SKM-1 treated with dmso at 0.1 percent for 144 hours (cell line): Measurements from ENCODE around the gene STIM1.
A peak's percentile ranks its signal among the peaks of the same experiment; 100 is the strongest.
"Not testable (repeated sequence)": the region's sequence is repeated elsewhere in the genome, so short reads cannot be mapped to it uniquely, and the experiment has no call there.

ENCODE experiments used
- DNase-seq: peaks from one replicate; lab custom pipeline; 2025; ENCODE audit not compliant: unreplicated experiment; lab: John Stamatoyannopoulos, UW

Gene STIM1

DNA sequence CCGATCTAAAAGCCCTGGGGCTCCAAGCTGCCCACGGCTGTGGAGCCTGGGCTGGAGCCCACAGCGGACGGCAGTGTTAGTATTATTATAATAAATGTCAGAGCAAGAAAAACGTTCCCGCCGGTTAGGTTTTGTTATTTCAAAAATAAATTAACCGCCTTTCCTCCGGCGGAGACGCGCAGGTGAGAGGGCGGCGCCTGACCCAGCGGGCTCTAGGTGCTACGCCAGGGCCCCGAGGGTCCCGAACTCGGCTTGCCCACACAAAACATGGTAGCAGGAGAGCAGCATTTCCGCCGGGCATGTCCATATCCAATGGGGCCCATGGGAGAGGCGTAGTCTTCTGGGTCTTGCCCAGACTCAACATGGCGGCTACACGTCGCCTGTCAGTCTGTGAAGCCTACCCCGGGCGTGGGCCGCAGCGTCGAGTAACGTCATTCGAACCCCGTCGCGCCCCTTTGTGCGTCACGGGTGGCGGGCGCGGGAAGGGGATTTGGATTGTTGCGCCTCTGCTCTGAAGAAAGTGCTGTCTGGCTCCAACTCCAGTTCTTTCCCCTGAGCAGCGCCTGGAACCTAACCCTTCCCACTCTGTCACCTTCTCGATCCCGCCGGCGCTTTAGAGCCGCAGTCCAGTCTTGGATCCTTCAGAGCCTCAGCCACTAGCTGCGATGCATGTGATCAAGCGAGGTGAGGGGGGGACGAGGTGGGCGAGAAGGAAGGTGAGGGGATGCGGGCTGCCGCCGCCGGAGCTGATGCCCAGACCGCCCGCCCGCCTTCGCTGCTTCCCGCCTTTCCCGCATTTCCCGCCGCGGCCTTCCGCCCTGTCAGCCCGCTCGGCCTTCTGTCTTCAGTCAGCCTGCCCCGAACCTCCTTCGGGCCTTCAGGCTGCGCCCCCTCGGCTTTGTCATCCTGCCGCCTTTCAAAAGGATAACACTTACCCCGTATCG, 239.2 kb downstream of the STIM1 start, which contains the start of gene RRM1:
Gene RRM1, plus strand, starts transcription at position 452 of the 944 bp plus-strand sequence. Its CDS starts 214 bp downstream, at position 666.
- DNase-seq, result peak; percentile 85

DNA sequence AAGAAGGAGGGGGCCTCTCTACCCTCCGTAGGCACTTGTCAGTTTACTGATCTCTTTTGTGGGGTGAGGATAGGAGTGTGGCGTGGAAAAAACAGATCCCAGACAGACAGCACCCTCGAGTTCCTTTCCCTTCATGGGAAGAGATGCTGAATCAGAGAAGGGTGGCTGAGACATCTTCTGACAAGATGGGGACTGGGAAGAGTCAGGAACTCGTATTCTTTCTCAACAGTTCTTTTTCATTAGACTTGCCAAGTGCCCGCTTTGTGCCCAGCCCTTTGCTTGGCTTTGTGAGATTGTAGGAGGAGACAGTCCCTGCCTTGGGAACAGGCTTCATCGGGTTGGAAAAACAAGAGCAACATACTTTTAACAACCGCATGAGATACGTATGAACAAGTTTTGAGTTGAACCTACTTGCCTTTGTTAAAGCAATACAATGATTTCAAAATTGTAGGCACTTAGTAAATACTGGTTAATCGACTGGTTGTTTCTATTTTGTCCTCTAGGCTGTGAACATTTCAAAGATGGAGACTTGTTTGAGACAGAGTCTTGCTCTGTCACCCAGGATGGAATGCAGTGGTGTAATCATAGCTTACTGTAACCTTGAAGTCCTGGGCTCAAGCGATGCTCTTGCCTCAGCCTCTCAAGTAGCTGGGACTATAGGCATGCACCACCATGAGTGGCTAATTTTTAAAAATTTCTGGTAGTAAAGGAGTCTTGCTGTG, 240.2 kb downstream of the STIM1 start:
- no peak for DNase-seq

DNA sequence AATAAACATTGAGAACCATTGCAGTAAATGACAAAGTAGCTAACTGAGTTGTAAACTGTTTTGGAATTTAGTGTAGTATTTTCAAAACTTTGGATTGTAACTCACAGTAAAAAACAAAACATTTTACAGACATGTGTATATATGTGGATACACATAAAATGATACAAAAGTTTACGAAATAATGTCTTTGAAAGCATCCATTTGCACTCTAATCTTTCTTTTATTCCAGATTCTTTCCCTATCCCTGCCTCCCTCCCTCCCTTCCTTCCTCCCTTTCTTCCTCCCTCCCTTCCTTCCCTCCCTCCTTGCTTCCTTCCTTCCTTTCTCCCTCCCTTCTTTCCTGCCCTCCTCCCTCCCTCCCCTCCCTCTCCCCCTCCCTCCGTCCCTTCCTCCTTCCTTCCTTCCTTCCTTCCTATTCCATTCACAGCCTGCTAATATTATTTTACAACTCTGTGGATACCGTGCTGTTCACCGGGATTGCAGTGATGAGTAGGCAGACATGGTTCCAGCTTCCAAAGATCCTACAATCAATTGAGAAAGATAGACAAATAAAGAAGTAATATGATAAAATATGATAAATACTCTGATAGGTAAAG, 242.7 kb downstream of the STIM1 start:
- DNase-seq, result no peak

GRCh38 chr11:4102711-4103110, 247.2 kb downstream of the STIM1 start:
- DNase-seq, result peak; percentile 35

DNA sequence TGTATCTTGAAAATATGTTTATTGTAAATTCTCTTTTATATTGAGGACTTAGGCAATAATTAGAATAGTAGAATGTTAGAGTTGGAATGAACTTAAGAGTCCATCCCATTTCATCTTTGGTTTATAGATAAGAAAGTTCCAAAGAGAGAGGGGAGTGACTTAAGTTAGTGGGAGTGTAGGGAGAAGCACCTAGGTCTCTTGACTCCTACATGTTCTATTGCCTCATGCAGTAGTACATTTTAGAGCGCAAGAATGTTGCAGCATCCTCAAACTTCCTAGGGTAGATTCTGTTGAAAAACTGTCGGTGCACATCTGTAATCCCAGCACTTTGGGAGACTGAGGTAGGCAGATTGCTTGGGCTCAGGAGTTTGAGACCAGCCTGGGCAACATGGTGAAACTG, 247.8 kb downstream of the STIM1 start:
- DNase-seq, result no peak

GRCh38 chr11:4105916-4106315, 250.5 kb downstream of the STIM1 start:
- DNase-seq, result no peak

DNA sequence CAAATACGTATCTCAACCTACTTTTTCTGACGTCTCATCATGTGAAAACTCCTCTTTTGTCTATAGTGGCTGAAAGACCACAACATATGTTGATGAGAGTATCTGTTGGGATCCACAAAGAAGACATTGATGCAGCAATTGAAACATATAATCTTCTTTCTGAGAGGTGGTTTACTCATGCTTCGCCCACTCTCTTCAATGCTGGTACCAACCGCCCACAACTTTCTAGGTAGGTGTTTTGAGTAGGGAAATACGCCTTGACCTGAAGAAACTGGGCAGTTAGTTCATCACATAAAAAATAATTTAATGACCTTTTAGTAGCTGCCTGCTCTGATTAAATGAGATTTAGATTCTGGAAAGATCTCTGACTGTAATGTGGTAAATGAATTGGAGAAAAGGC, 256.4 kb downstream of the STIM1 start:
- no peak for DNase-seq

- DNase-seq, result no peak
These were observed 259.7 kb downstream of the STIM1 start for GRCh38 chr11:4115128-4115527.

GRCh38 chr11:4118107-4118506, 262.6 kb downstream of the STIM1 start:
- DNase-seq, result no peak

GRCh38 chr11:4123218-4123617, 267.8 kb downstream of the STIM1 start:
- no peak for DNase-seq

GRCh38 chr11:4125141-4125540, 269.7 kb downstream of the STIM1 start:
- no peak for DNase-seq

- no peak for DNase-seq
These were observed 271.9 kb downstream of the STIM1 start for GRCh38 chr11:4127357-4127756.

GRCh38 chr11:4130219-4130618, 274.8 kb downstream of the STIM1 start:
- not testable (repeated sequence) for DNase-seq

GRCh38 chr11:4134806-4135205, 279.3 kb downstream of the STIM1 start:
- no peak for DNase-seq

DNA sequence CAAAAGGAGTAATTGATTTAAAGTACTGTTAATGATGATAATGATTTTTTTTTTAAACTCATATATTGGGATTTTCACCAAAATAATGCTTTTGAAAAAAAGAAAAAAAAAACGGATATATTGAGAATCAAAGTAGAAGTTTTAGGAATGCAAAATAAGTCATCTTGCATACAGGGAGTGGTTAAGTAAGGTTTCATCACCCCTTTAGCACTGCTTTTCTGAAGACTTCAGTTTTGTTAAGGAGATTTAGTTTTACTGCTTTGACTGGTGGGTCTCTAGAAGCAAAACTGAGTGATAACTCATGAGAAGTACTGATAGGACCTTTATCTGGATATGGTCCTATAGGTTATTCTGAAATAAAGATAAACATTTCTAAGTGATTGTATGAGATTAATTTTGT, 283.0 kb downstream of the STIM1 start:
- DNase-seq, result no peak

DNA sequence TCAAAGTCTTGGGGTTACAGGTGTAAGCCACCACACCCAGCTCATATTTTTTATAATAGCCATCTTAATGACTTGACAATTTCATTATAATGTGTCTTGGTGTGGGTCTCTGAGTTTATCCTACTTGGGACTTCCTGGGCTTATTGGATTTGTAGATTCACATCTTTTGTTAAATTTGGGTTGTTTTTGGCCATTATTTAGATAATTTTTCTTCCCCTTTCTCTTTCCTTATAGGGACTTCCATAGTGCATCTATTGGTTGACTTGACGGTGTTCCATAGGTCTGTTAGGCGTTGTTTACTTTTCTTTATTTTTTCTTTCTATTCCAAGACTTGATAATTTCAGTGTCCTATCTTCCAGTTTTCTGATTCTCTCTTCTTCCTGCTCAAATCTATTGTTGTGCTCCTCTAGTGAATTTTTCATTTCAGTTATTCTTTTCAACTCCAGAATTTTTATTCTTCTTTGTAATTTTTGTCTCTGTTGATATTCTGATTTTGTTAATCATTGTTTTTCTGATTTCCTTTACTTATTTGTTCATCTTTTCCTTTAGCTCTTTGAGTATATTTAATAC, 284.7 kb downstream of the STIM1 start:
- no peak for DNase-seq
